IMR-90 (cell line): Measurements from ENCODE around the gene MYOM1. TPM values are rescaled to one million over a fixed set of nuclear protein-coding genes. Genes with fewer than 3 reads are reported as not detected.

Experiments
- ATAC-seq: fragments of 200-7000 bp; cut with Tn5 transposase; 2 replicates; pipeline ENCODE4 v1.9.1; 2020; ENCODE audit warnings: low read depth, mild to moderate bottlenecking, moderate library complexity
- BruUV-seq: library from RNA; stranded (reverse); fragments of 400-500 nt; replicated peaks from 2 replicates; lab custom pipeline; 2021; lab: Mats Ljungman, UMichigan
- CTCF ChIA-PET: fragments of 300-600 bp; formaldehyde crosslinking; extraction: SDS; loops from one replicate; lab custom pipeline; 2021; ENCODE audit warnings: antibody characterized with exemption; lab: Yijun Ruan, JAX
- POLR2A ChIA-PET: fragments of 300-600 bp; sonication (Branson Sonifier 250); formaldehyde crosslinking; loops from one replicate; lab custom pipeline; 2022; ENCODE audit warnings: antibody characterized with exemption; ENCODE audit not compliant: unreplicated experiment; lab: Charles Lee
- DNase-seq: peaks from one replicate; pipeline ENCODE4 v3.0.0; 2013
- H2AFZ ChIP-seq: replicated peaks from 2 replicates; pipeline ENCODE3; 2013; ENCODE audit warnings: low read length, mild to moderate bottlenecking; ENCODE audit not compliant: poor library complexity
- H2AK5ac ChIP-seq: 2 replicates; pipeline ENCODE4 v1.6.1; 2013; ENCODE audit warnings: low read depth, low read length, inconsistent platforms
- H2AK9ac ChIP-seq: replicated peaks from 2 replicates; pipeline ENCODE3; 2013; ENCODE audit warnings: mild to moderate bottlenecking, low read depth, low read length, moderate library complexity; ENCODE audit not compliant: poor library complexity
- H2BK120ac ChIP-seq: 2 replicates; pipeline ENCODE4 v1.6.1; 2013; ENCODE audit warnings: low read depth, low read length, inconsistent platforms
- H2BK15ac ChIP-seq: 3 replicates; pipeline ENCODE4 v1.6.1; 2013; ENCODE audit warnings: low read depth, low read length, inconsistent platforms
- H2BK20ac ChIP-seq: 2 replicates; pipeline ENCODE4 v1.6.1; 2013; ENCODE audit warnings: low read depth, mild to moderate bottlenecking, inconsistent platforms, low read length, moderate library complexity
- H2BK5ac ChIP-seq: 2 replicates; pipeline ENCODE4 v1.6.1; 2013; ENCODE audit warnings: mild to moderate bottlenecking, low read depth, low read length, inconsistent platforms; ENCODE audit not compliant: poor library complexity, severe bottlenecking
- H3K14ac ChIP-seq: replicated peaks from 2 replicates; pipeline ENCODE4 v1.6.1; 2013; ENCODE audit warnings: low read depth, low read length, inconsistent platforms
- H3K18ac ChIP-seq: 2 replicates; pipeline ENCODE4 v1.6.1; 2013; ENCODE audit warnings: low read depth, low read length, control low read depth
- H3K23ac ChIP-seq: 2 replicates; pipeline ENCODE4 v1.6.1; 2013; ENCODE audit warnings: low read depth, low read length, inconsistent platforms
- H3K27ac ChIP-seq: 2 replicates; pipeline ENCODE4 v1.5.1; 2013; ENCODE audit warnings: mild to moderate bottlenecking, control low read depth, low read length; ENCODE audit not compliant: insufficient read depth
- H3K27me3 ChIP-seq: 2 replicates; pipeline ENCODE4 v1.6.1; 2013; ENCODE audit warnings: low read length; ENCODE audit not compliant: control insufficient read depth, insufficient read depth
- H3K36me3 ChIP-seq: 2 replicates; pipeline ENCODE4 v1.6.1; 2013; ENCODE audit warnings: low read length, mixed read lengths; ENCODE audit not compliant: control insufficient read depth, insufficient read depth
- H3K4ac ChIP-seq: 2 replicates; pipeline ENCODE4 v1.6.1; 2013; ENCODE audit warnings: low read depth, low read length, inconsistent platforms
- H3K4me1 ChIP-seq: 2 replicates; pipeline ENCODE4 v1.6.1; 2013; ENCODE audit warnings: low read length, mixed read lengths; ENCODE audit not compliant: control insufficient read depth, insufficient read depth
- H3K4me2 ChIP-seq: 2 replicates; pipeline ENCODE4 v1.6.1; 2013; ENCODE audit warnings: low read depth, mild to moderate bottlenecking, control low read depth, low read length, moderate library complexity
- H3K4me3 ChIP-seq: 2 replicates; pipeline ENCODE4 v1.5.1; 2013; ENCODE audit warnings: low read depth, mild to moderate bottlenecking, control low read depth, low read length, moderate library complexity; ENCODE audit not compliant: insufficient read depth
- H3K56ac ChIP-seq: 2 replicates; pipeline ENCODE4 v1.6.1; 2013; ENCODE audit warnings: low read length, inconsistent platforms; ENCODE audit not compliant: insufficient read depth; ENCODE audit errors: extremely low read depth
- H3K79me1 ChIP-seq, 2 experiments: 2 replicates each; pipeline ENCODE4 v1.6.1; 2013; ENCODE audit warnings: low read length in 2 of 2, inconsistent platforms in 1 of 2, low read depth in 1 of 2
- H3K9ac ChIP-seq: 2 replicates; pipeline ENCODE4 v1.6.1; 2013; ENCODE audit warnings: low read depth, low read length, control low read depth
- H3K9me1 ChIP-seq: 2 replicates; pipeline ENCODE4 v1.6.1; 2013; ENCODE audit warnings: low read length, inconsistent platforms; ENCODE audit not compliant: insufficient read depth
- H3K9me3 ChIP-seq: 2 replicates; pipeline ENCODE4 v1.6.1; 2013; ENCODE audit warnings: low read length; ENCODE audit not compliant: control insufficient read depth, insufficient read depth
- H4K20me1 ChIP-seq: 2 replicates; pipeline ENCODE4 v1.6.1; 2013; ENCODE audit warnings: low read length, inconsistent platforms; ENCODE audit not compliant: insufficient read depth
- H4K5ac ChIP-seq: 2 replicates; pipeline ENCODE4 v1.6.1; 2013; ENCODE audit warnings: mild to moderate bottlenecking, low read depth, low read length, control low read depth
- H4K8ac ChIP-seq, 2 experiments: 2 replicates each; pipeline ENCODE4 v1.6.1; 2013; ENCODE audit warnings: low read depth in 2 of 2, low read length in 2 of 2, control low read depth in 1 of 2, inconsistent platforms in 1 of 2
- H4K91ac ChIP-seq: 2 replicates; pipeline ENCODE4 v1.6.1; 2013; ENCODE audit warnings: low read depth, low read length, inconsistent platforms; ENCODE audit not compliant: insufficient read depth
- MAZ ChIP-seq: IDR thresholded peaks from 2 replicates; pipeline ENCODE4 v1.6.1; 2012; ENCODE audit warnings: low read depth, mild to moderate bottlenecking, low read length, improper control_type of control experiment, moderate library complexity, borderline replicate concordance
- WGBS, 2 experiments: methylation state at CpG; one replicate each; pipeline versions ENCODE4 v1.1.5 to v1.1.7; 2013; ENCODE audit warnings: missing lambda C conversion rate in 2 of 2; ENCODE audit not compliant: insufficient read length in 1 of 2; ENCODE audit errors: extremely low coverage in 2 of 2; 5-methylcytosine and 5-hydroxymethylcytosine counted together
- dilution Hi-C: fragments of 300-500 bp; cut with HindIII; formaldehyde crosslinking; loops from one replicate; pipeline ENCODE4 v1.14.3; 2018; ENCODE audit warnings: low sequenced_read_pairs; ENCODE audit not compliant: unreplicated experiment
- in situ Hi-C: fragments of 300-500 bp; cut with MboI; formaldehyde crosslinking; loops from 3 replicates; pipeline ENCODE4 v1.14.3; 2019; ENCODE audit warnings: low sequenced_read_pairs, inconsistent platforms, mixed read lengths
- intact Hi-C: fragments of 100-400 bp; cut with micrococcal nuclease; formaldehyde crosslinking; loops from 2 replicates; pipeline ENCODE4 v1.10.0; 2022
- polyA plus RNA-seq, 3 experiments: library from polyadenylated mRNA; depleted of rRNA; stranded (reverse); fragments of >200 nt; gene quantifications; 2 replicates each; pipeline ENCODE4 v1.2.3, GENCODE V29; 2012; ENCODE audit warnings: low replicate concordance in 1 of 3
- total RNA-seq: library from RNA; depleted of rRNA; stranded (reverse); fragments of >200 nt; gene quantifications from 2 replicates; pipeline ENCODE4 v1.2.3, GENCODE V29; 2012

MYOM1 gene
- total and polyA plus RNA-seq, 2 of the 4 experiments (the other 2 are of a cell fraction) = under 0.01 to 0.10 TPM

DNA sequence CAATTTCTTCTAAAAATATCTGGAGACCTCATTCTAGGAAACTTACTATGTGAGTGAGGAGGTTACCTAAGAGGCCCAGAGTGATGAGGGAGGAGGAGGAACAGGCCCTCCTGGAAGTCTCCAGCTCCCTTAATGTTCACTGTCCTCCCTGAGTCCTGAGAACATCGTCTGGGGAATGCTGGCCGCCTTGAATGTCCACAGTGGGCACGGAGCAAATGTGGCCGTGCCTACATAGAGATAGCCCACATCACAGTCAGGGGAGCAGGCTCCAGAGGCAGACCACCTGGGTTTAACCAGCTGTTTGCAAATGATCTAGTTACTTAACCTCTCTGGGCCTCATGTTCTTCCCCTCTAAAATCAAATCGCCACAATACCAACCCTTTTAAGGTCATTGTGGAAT is 123.8 kb downstream of the MYOM1 start:
- Histone ChIP-seq H3K4ac (no peak overlapping the region), H3K4me1 (peaks cover 2% of the 10 kb centered on the region; the same call in 1 of the 2 replicates), H3K9me1 (peaks cover 7% of the 10 kb centered on the region; the same call in 1 of the 2 replicates), H2BK120ac (no peak overlapping the region), H4K20me1 (no peaks in the 10 kb centered on the region), H3K4me3 (no peak overlapping the region), H2BK20ac (no peak overlapping the region), H4K8ac (no peak overlapping the region), H2AFZ (peak overlapping the region; percentile 49), H4K5ac (no peak overlapping the region), H3K23ac (no peak overlapping the region), H3K18ac (no peak overlapping the region), H3K9ac (no peak overlapping the region), H3K56ac (no peak overlapping the region), H2BK15ac (no peak overlapping the region), H2BK5ac (no peak overlapping the region), H3K4me2 (no peak overlapping the region), H3K27ac (no peak overlapping the region), H3K27me3 (peaks cover 13% of the 10 kb centered on the region), H3K36me3 (no peaks in the 10 kb centered on the region), H3K79me1 (no peaks in the 10 kb centered on the region), H2AK5ac (no peak overlapping the region), H3K9me3 (no peaks in the 10 kb centered on the region), H3K14ac (no peak overlapping the region), H2AK9ac (peak overlapping the region; percentile 50), H4K91ac (no peak overlapping the region)
- ChIA-PET POLR2A (no interaction called here), CTCF (no interaction called here)
- DNase-seq (no peak), ATAC-seq (no peak)
- intact Hi-C loops = loop anchor here (5.0 kb wide), 1 partner anchor 34 kb away; no protein-coding TSS in a partner anchor
- TF ChIP-seq MAZ = no peak
- WGBS, 2 experiments = no CpG with 5 or more reads among the region's 5 CpGs
- dilution Hi-C loops = no loop called here
- BruUV-seq = no TSS peak
- in situ Hi-C loops = no loop called here
